PC-9 (cell line): ENCODE results near the gene TGFBR1. TPM values are rescaled to one million over a fixed set of nuclear protein-coding genes. Genes with fewer than 3 reads are reported as not detected.

Experiments
- BruUV-seq: library from RNA; stranded (reverse); fragments of 400-500 nt; replicated peaks from 2 replicates; lab custom pipeline; 2021; lab: Mats Ljungman, UMichigan
- CTCF ChIA-PET: fragments of 300-600 bp; sonication (Branson Sonifier 250); formaldehyde crosslinking; loops from one replicate; lab custom pipeline; 2022; ENCODE audit warnings: antibody characterized with exemption; lab: Charles Lee
- POLR2A ChIA-PET: fragments of 300-600 bp; sonication (Branson Sonifier 250); formaldehyde crosslinking; loops from one replicate; lab custom pipeline; 2022; ENCODE audit warnings: antibody characterized with exemption; ENCODE audit not compliant: unreplicated experiment; lab: Charles Lee
- DNase-seq, 2 experiments: peaks; one replicate each; pipeline versions ENCODE4 v3.0.0 to v3.0.0-alpha.2; 2015 to 2022; ENCODE audit warnings: mixed read lengths in 1 of 2
- H2AFZ ChIP-seq: fragments of 200-600 bp; sonication (generic); 2 replicates; pipeline ENCODE4 v1.8.1; 2017; ENCODE audit warnings: antibody characterized with exemption
- H3F3A ChIP-seq: fragments of 200-600 bp; sonication (generic); 2 replicates; pipeline ENCODE4 v1.8.1; 2017; ENCODE audit warnings: antibody characterized with exemption, mild to moderate bottlenecking, low read depth; ENCODE audit not compliant: insufficient read depth
- H3K27ac ChIP-seq: fragments of 200-600 bp; sonication (generic); 2 replicates; pipeline ENCODE4 v1.6.1; 2016; ENCODE audit warnings: mixed run types
- H3K27me3 ChIP-seq: fragments of 200-600 bp; sonication (generic); 2 replicates; pipeline ENCODE4 v1.6.1; 2016; ENCODE audit warnings: low read depth, mixed run types; ENCODE audit not compliant: insufficient read depth
- H3K36me3 ChIP-seq: fragments of 200-600 bp; sonication (generic); 2 replicates; pipeline ENCODE4 v1.6.1; 2016; ENCODE audit warnings: low read depth, mixed run types
- H3K4me1 ChIP-seq: fragments of 200-600 bp; sonication (generic); replicated peaks from 2 replicates; pipeline ENCODE4 v1.6.1; 2016; ENCODE audit warnings: mixed run types; ENCODE audit not compliant: insufficient read depth
- H3K4me2 ChIP-seq: fragments of 200-600 bp; sonication (generic); 2 replicates; pipeline ENCODE4 v1.6.1; 2017; ENCODE audit warnings: mixed run types
- H3K4me3 ChIP-seq: fragments of 200-600 bp; sonication (generic); 2 replicates; pipeline ENCODE4 v1.6.1; 2016; ENCODE audit warnings: mixed run types
- H3K79me2 ChIP-seq: fragments of 200-600 bp; sonication (generic); 2 replicates; pipeline ENCODE4 v1.6.1; 2017; ENCODE audit warnings: low read depth, mixed run types
- H3K9me2 ChIP-seq: fragments of 200-600 bp; sonication (generic); 2 replicates; pipeline ENCODE4 v1.8.1; 2017; ENCODE audit warnings: mild to moderate bottlenecking; ENCODE audit not compliant: insufficient read depth
- H3K9me3 ChIP-seq: fragments of 200-600 bp; sonication (generic); 2 replicates; pipeline ENCODE4 v1.8.1; 2016; ENCODE audit warnings: low read depth; ENCODE audit not compliant: insufficient read depth
- H4K20me1 ChIP-seq: fragments of 200-600 bp; sonication (generic); 2 replicates; pipeline ENCODE4 v1.8.1; 2017; ENCODE audit not compliant: insufficient read depth
- CTCF ChIP-seq: fragments of 200-600 bp; sonication (generic); conservative IDR thresholded peaks from 2 replicates; pipeline ENCODE4 v1.6.1; 2017; ENCODE audit warnings: mixed run types, antibody characterized with exemption, mild to moderate bottlenecking, moderate library complexity
- EZH2 ChIP-seq: fragments of 200-600 bp; sonication (generic); IDR thresholded peaks from 2 replicates; pipeline ENCODE4 v1.8.0; 2017; ENCODE audit warnings: antibody characterized with exemption, low read depth
- intact Hi-C: fragments of 100-400 bp; cut with micrococcal nuclease; formaldehyde crosslinking; loops from one replicate; pipeline ENCODE4 v1.10.0; 2022; ENCODE audit not compliant: unreplicated experiment
- total RNA-seq: library from RNA; stranded (reverse); gene quantifications from 2 replicates; pipeline ENCODE4 v1.2.3, GENCODE V29; 2021

TGFBR1 gene
- total RNA-seq, 1 experiment from 2014 or later = 18.3 TPM

DNA sequence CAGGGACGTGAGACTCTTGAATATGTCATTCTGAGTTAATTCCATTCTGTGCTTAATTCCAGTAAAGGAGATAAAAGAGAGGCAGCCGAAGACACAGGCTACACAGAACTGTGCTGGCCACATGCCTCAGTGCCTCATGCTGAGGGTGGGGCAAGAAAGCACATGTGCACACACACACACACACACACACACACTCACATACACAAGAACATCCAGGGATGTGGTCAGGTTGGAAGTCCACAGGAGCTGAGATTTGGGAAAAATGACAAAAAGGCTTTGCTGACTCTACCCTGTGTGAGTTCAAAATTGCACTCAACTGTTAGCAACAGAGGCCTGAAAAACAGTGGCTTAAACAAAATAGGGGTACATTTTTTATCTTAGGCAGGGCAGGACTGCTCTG, 76.3 kb downstream of the TGFBR1 start:
- no peak for DNase-seq
- no TSS peak for BruUV-seq
- CTCF ChIA-PET = no interaction called here
- H3K27me3 ChIP-seq = no peaks in the 10 kb centered on the region
- H3F3A ChIP-seq = no peaks in the 10 kb centered on the region
- no peak overlapping the region for H3K27ac ChIP-seq
- no peak overlapping the region for H3K4me2 ChIP-seq
- no peaks in the 10 kb centered on the region for H3K79me2 ChIP-seq
- POLR2A ChIA-PET = no interaction called here
- no peaks in the 10 kb centered on the region for H3K9me2 ChIP-seq
- no peaks in the 10 kb centered on the region for H3K9me3 ChIP-seq
- H2AFZ ChIP-seq = no peak overlapping the region
- no peaks in the 10 kb centered on the region for H3K36me3 ChIP-seq
- no peak for TF ChIP-seq EZH2
- TF ChIP-seq CTCF = no peak
- no peak overlapping the region for H3K4me3 ChIP-seq
- H4K20me1 ChIP-seq = no peaks in the 10 kb centered on the region
- intact Hi-C loops = loop anchor here (5.0 to 10.0 kb wide), 4 partner anchors 86 to 1416 kb away; no protein-coding TSS in a partner anchor
- H3K4me1 ChIP-seq = no peaks in the 10 kb centered on the region

DNA sequence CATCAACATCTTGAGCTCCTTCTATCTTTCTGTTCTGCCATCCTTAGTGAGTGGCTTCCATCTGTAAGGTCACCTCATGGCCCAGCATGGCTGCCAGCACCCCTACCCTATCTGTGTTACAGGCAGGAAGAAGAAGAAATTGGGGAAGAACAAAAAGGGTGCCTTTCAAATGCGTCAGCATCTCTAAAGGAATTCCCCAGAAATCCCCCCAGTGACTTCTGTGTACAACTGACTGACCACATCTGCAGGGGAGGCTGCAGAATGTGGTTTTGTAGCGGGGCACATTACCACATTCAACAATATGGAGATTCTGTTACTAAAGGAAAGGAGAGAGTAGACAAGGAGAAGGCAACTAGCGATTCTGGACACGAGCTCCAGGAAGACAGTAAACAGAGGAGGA, 76.7 kb downstream of the TGFBR1 start:
- no TSS peak for BruUV-seq
- Histone ChIP-seq H4K20me1 (no peaks in the 10 kb centered on the region), H3K4me1 (no peaks in the 10 kb centered on the region), H3K79me2 (no peaks in the 10 kb centered on the region), H3K27me3 (no peaks in the 10 kb centered on the region), H3K4me3 (no peak overlapping the region), H3K4me2 (no peak overlapping the region), H3K9me3 (no peaks in the 10 kb centered on the region), H3K9me2 (no peaks in the 10 kb centered on the region), H3K36me3 (no peaks in the 10 kb centered on the region), H3F3A (no peaks in the 10 kb centered on the region), H3K27ac (no peak overlapping the region), H2AFZ (no peak overlapping the region)
- ChIA-PET POLR2A (no interaction called here), CTCF (no interaction called here)
- DNase-seq = no peak
- intact Hi-C loops = loop anchor here (5.0 to 10.0 kb wide), 4 partner anchors 86 to 1416 kb away; no protein-coding TSS in a partner anchor
- no peak for TF ChIP-seq EZH2

- intact Hi-C loops = loop anchor here (5.0 to 10.0 kb wide), 4 partner anchors 85 to 1415 kb away; no protein-coding TSS in a partner anchor
- BruUV-seq = no TSS peak
- Histone ChIP-seq H3K4me2 (no peak overlapping the region), H3K27me3 (no peaks in the 10 kb centered on the region), H3K4me3 (no peak overlapping the region), H3K27ac (no peak overlapping the region), H3K79me2 (no peaks in the 10 kb centered on the region), H3K36me3 (no peaks in the 10 kb centered on the region), H3F3A (no peaks in the 10 kb centered on the region), H3K9me3 (no peaks in the 10 kb centered on the region), H3K4me1 (no peaks in the 10 kb centered on the region), H4K20me1 (no peaks in the 10 kb centered on the region), H2AFZ (no peak overlapping the region), H3K9me2 (no peaks in the 10 kb centered on the region)
- TF ChIP-seq CTCF (no peak), EZH2 (no peak)
- DNase-seq = no peak
- ChIA-PET POLR2A (no interaction called here), CTCF (interaction anchor here (0.5 kb wide), 1 partner anchor 955 kb away, joined by 3 read pairs; no protein-coding TSS in a partner anchor)
Measured at GRCh38 chr9:99182356-99182755, 77.4 kb downstream of the TGFBR1 start.

GRCh38 chr9:99183616-99184015, 78.7 kb downstream of the TGFBR1 start:
- H3K9me3 ChIP-seq = no peaks in the 10 kb centered on the region
- H3K27ac ChIP-seq = no peak overlapping the region
- no peaks in the 10 kb centered on the region for H3K27me3 ChIP-seq
- H3F3A ChIP-seq = no peaks in the 10 kb centered on the region
- no peaks in the 10 kb centered on the region for H3K36me3 ChIP-seq
- POLR2A ChIA-PET = no interaction called here
- intact Hi-C loops = loop anchor here (5.0 to 10.0 kb wide), 4 partner anchors 84 to 1414 kb away; no protein-coding TSS in a partner anchor
- H4K20me1 ChIP-seq = no peaks in the 10 kb centered on the region
- no peak for DNase-seq
- no peaks in the 10 kb centered on the region for H3K4me1 ChIP-seq
- CTCF ChIA-PET = no interaction called here
- H3K4me2 ChIP-seq = no peak overlapping the region
- H3K9me2 ChIP-seq = no peaks in the 10 kb centered on the region
- no peak for TF ChIP-seq EZH2
- no peak for TF ChIP-seq CTCF
- no peak overlapping the region for H3K4me3 ChIP-seq
- H2AFZ ChIP-seq = no peak overlapping the region
- no TSS peak for BruUV-seq
- H3K79me2 ChIP-seq = no peaks in the 10 kb centered on the region
